ENCODE results near the gene SERPINB10. TPM values are rescaled to one million over a fixed set of nuclear protein-coding genes. Genes with fewer than 3 reads are reported as not detected.

SERPINB10 gene
- total and polyA plus RNA-seq, 2 donors (not counting 1 experiment from before 2014, with no cell fraction given) = not detected

GRCh38 chr18:63859781-63860475 is 47.8 kb upstream of the SERPINB10 start:
- ATAC-seq (ENCODE audit: low read depth) (no peak), DNase-seq (no peak)
- H3K27me3 ChIP-seq (replicated peaks in 1 of 4; ENCODE audit: control extremely low read depth in 1 of 4, control insufficient read depth in 3 of 4, insufficient read depth in 4 of 4, low read length in 3 of 4) = peaks cover 0 to 6% (median 2%) of the 10 kb centered on the region in 4 experiments
- no peak overlapping the region for H3K4me2 ChIP-seq (replicated peaks; ENCODE audit: low read depth, low read length, poor library complexity, severe bottlenecking)
- no peaks in the 10 kb centered on the region for H3K79me2 ChIP-seq (ENCODE audit: control insufficient read depth, insufficient read depth, low read length)
- no peak overlapping the region for H3K27ac ChIP-seq (ENCODE audit: low read length in 2 of 2)
- POLR2A ChIA-PET = no interaction called here
- Mint-ChIP-seq H3K9me3 (ENCODE audit: insufficient read depth) (no peaks in the 10 kb centered on the region), H3K4me3 (no peak overlapping the region), H3K27ac (no peak overlapping the region), H3K27me3 (peaks cover 23% of the 10 kb centered on the region), H3K4me1 (no peaks in the 10 kb centered on the region)
- H3K36me3 ChIP-seq (replicated peaks in 1 of 2; ENCODE audit: control extremely low read depth in 1 of 2, control insufficient read depth in 1 of 2, extremely low read depth in 1 of 2, insufficient read depth in 2 of 2, low read length in 1 of 2) = no peaks in the 10 kb centered on the region
- CTCF ChIA-PET = no interaction called here
- no peak overlapping the region for H2AFZ ChIP-seq (ENCODE audit: insufficient read depth, low read depth, low read length, poor library complexity, severe bottlenecking)
- peaks cover 0 to 4% (median 0%) of the 10 kb centered on the region in 3 donors for H3K9me3 ChIP-seq (ENCODE audit: control extremely low read depth in 1 of 3, control insufficient read depth in 2 of 3, insufficient read depth in 1 of 3, low read length in 2 of 3)
- no peaks in the 10 kb centered on the region for H3K4me1 ChIP-seq (ENCODE audit: control insufficient read depth in 2 of 2, insufficient read depth in 2 of 2, low read length in 2 of 2)
- no peak for TF ChIP-seq EZH2 (IDR thresholded peaks at IDR 0.05; ENCODE audit: borderline replicate concordance, insufficient read depth, low read depth, low read length, poor library complexity, severe bottlenecking)
- TF ChIP-seq, protein P1, sequence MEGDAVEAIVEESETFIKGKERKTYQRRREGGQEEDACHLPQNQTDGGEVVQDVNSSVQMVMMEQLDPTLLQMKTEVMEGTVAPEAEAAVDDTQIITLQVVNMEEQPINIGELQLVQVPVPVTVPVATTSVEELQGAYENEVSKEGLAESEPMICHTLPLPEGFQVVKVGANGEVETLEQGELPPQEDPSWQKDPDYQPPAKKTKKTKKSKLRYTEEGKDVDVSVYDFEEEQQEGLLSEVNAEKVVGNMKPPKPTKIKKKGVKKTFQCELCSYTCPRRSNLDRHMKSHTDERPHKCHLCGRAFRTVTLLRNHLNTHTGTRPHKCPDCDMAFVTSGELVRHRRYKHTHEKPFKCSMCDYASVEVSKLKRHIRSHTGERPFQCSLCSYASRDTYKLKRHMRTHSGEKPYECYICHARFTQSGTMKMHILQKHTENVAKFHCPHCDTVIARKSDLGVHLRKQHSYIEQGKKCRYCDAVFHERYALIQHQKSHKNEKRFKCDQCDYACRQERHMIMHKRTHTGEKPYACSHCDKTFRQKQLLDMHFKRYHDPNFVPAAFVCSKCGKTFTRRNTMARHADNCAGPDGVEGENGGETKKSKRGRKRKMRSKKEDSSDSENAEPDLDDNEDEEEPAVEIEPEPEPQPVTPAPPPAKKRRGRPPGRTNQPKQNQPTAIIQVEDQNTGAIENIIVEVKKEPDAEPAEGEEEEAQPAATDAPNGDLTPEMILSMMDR (IDR thresholded peaks at IDR 0.05) = no peak
- WGBS (ENCODE audit: insufficient coverage) = 95% methylated on average over 2 of the region's 2 CpGs
- no peak overlapping the region for H3K9ac ChIP-seq (ENCODE audit: low read length)
- no peak overlapping the region for H3K4me3 ChIP-seq (ENCODE audit: control extremely low read depth in 1 of 5, extremely low read depth in 1 of 5, insufficient read depth in 1 of 5, low read depth in 2 of 5, low read length in 4 of 5)
- no peaks in the 10 kb centered on the region for H4K20me1 ChIP-seq (ENCODE audit: control insufficient read depth, insufficient read depth, low read length, poor library complexity, severe bottlenecking)
- intact Hi-C loops (cut with micrococcal nuclease) = no loop called here

- Histone ChIP-seq H3K4me1 (ENCODE audit: control insufficient read depth in 2 of 2, insufficient read depth in 2 of 2, low read length in 2 of 2) (no peaks in the 10 kb centered on the region), H3K9ac (ENCODE audit: low read length) (no peak overlapping the region), H4K20me1 (ENCODE audit: control insufficient read depth, insufficient read depth, low read length, poor library complexity, severe bottlenecking) (no peaks in the 10 kb centered on the region), H3K4me3 (ENCODE audit: control extremely low read depth in 1 of 5, extremely low read depth in 1 of 5, insufficient read depth in 1 of 5, low read depth in 2 of 5, low read length in 4 of 5) (no peak overlapping the region), H3K27me3 (replicated peaks in 1 of 4; ENCODE audit: control extremely low read depth in 1 of 4, control insufficient read depth in 3 of 4, insufficient read depth in 4 of 4, low read length in 3 of 4) (peaks cover 0 to 6% (median 2%) of the 10 kb centered on the region in 4 experiments), H3K4me2 (replicated peaks; ENCODE audit: low read depth, low read length, poor library complexity, severe bottlenecking) (no peak overlapping the region), H2AFZ (ENCODE audit: insufficient read depth, low read depth, low read length, poor library complexity, severe bottlenecking) (no peak overlapping the region), H3K79me2 (ENCODE audit: control insufficient read depth, insufficient read depth, low read length) (no peaks in the 10 kb centered on the region), H3K9me3 (ENCODE audit: control extremely low read depth in 1 of 3, control insufficient read depth in 2 of 3, insufficient read depth in 1 of 3, low read length in 2 of 3) (peaks cover 0 to 1% (median 0%) of the 10 kb centered on the region in 3 donors), H3K36me3 (replicated peaks in 1 of 2; ENCODE audit: control extremely low read depth in 1 of 2, control insufficient read depth in 1 of 2, extremely low read depth in 1 of 2, insufficient read depth in 2 of 2, low read length in 1 of 2) (no peaks in the 10 kb centered on the region), H3K27ac (ENCODE audit: low read length in 2 of 2) (no peak overlapping the region)
- ChIA-PET POLR2A (no interaction called here), CTCF (no interaction called here)
- intact Hi-C loops (cut with micrococcal nuclease) = no loop called here
- peaks cover 23% of the 10 kb centered on the region for H3K27me3 Mint-ChIP-seq
- no peak for TF ChIP-seq EZH2 (IDR thresholded peaks at IDR 0.05; ENCODE audit: borderline replicate concordance, insufficient read depth, low read depth, low read length, poor library complexity, severe bottlenecking)
- TF ChIP-seq, protein P1 (IDR thresholded peaks at IDR 0.05) = no peak
- ATAC-seq (ENCODE audit: low read depth) (no peak), DNase-seq (no peak)
- no peaks in the 10 kb centered on the region for H3K9me3 Mint-ChIP-seq (ENCODE audit: insufficient read depth)
- H3K4me3 Mint-ChIP-seq = no peak overlapping the region
- no peak overlapping the region for H3K27ac Mint-ChIP-seq
- 100% methylated on average over 2 of the region's 2 CpGs for WGBS (ENCODE audit: insufficient coverage)
- no peaks in the 10 kb centered on the region for H3K4me1 Mint-ChIP-seq
Observed at GRCh38 chr18:63860531-63860930, 47.2 kb upstream of the SERPINB10 start.
